Measurements from ENCODE around the gene EIF5AL1. TPM values are rescaled to one million over a fixed set of nuclear protein-coding genes. Genes with fewer than 3 reads are reported as not detected.

The EIF5AL1 gene
- total and polyA plus RNA-seq, 2 of the 13 experiments (the other 11 are each of a cell fraction or from before 2014, with no cell fraction given) = 0.22 to 0.50 TPM

- TF ChIP-seq NR1H2 (CRISPR knock-in tag; IDR thresholded peaks at IDR 0.05; ENCODE audit: borderline replicate concordance, low read depth) (no peak), ATF7-NPFF (CRISPR knock-in tag; IDR thresholded peaks at IDR 0.05; ENCODE audit: low read depth) (no peak), RBAK (CRISPR knock-in tag; IDR thresholded peaks at IDR 0.05) (no peak), GLI4 (CRISPR knock-in tag; IDR thresholded peaks at IDR 0.05; ENCODE audit: borderline replicate concordance) (no peak), CSRNP1 (CRISPR knock-in tag; IDR thresholded peaks at IDR 0.05) (no peak)
Observed at GRCh38 chr10:79482304-79482703, 30.0 kb upstream of the EIF5AL1 start (continued).

GRCh38 chr10:79482741-79483140, 29.6 kb upstream of the EIF5AL1 start:
- intact Hi-C loops (cut with micrococcal nuclease; ENCODE audit: unreplicated experiment) = no loop called here
- in situ Hi-C loops (cut with HindIII; ENCODE audit: extremely low pct_ligation_motif_present, low pct_unique_long_range_greater_than_20kb) = no loop called here
- Histone ChIP-seq H3K9me3 (ENCODE audit: low read length) (no peaks in the 10 kb centered on the region), H3K4me2 (ENCODE audit: low read depth, low read length) (no peak overlapping the region), H2AFZ (ENCODE audit: low read length) (no peak overlapping the region), H3K79me2 (ENCODE audit: insufficient read depth, low read length) (no peaks in the 10 kb centered on the region), H3K36me3 (replicated peaks in 1 of 2; ENCODE audit: control insufficient read depth in 1 of 2, insufficient read depth in 2 of 2, low read length in 2 of 2) (no peaks in the 10 kb centered on the region), H3K4me3 (replicated peaks in 1 of 3; ENCODE audit: insufficient read depth in 1 of 3, low read depth in 2 of 3, low read length in 3 of 3) (no peak overlapping the region), H4K20me1 (ENCODE audit: insufficient read depth, low read length) (no peaks in the 10 kb centered on the region), H3K9ac (ENCODE audit: insufficient read depth, low read depth, low read length) (no peak overlapping the region), H3K4me1 (ENCODE audit: insufficient read depth, low read length) (no peaks in the 10 kb centered on the region), H3K27ac (ENCODE audit: extremely low read length, insufficient read depth, low read length) (no peak overlapping the region), H3K27me3 (ENCODE audit: control insufficient read depth in 1 of 2, insufficient read depth in 2 of 2, low read length in 2 of 2) (peaks cover 3 to 12% of the 10 kb centered on the region in 2 experiments; a peak in 2 of 5 replicates)
- no TSS peak for BruUV-seq (replicated peaks)
- POLR2A ChIA-PET = no interaction called here
- TF ChIP-seq ZNF607 (CRISPR knock-in tag; IDR thresholded peaks at IDR 0.05; ENCODE audit: borderline replicate concordance) (no peak), NFE2L2 (IDR thresholded peaks at IDR 0.05; ENCODE audit: low read length) (no peak), RXRA (CRISPR knock-in tag; IDR thresholded peaks at IDR 0.05) (no peak), HOMEZ (CRISPR knock-in tag; IDR thresholded peaks at IDR 0.05; ENCODE audit: low read depth) (no peak), MLX (CRISPR knock-in tag; IDR thresholded peaks at IDR 0.05) (no peak), SMARCC2 (IDR thresholded peaks at IDR 0.05) (no peak), SNRNP70 (IDR thresholded peaks at IDR 0.05; ENCODE audit: low read depth, low read length) (no peak), ZBTB26 (CRISPR knock-in tag; IDR thresholded peaks at IDR 0.05; ENCODE audit: borderline replicate concordance) (no peak), PLSCR1 (CRISPR knock-in tag; IDR thresholded peaks at IDR 0.05; ENCODE audit: borderline replicate concordance) (no peak), ZNF33B (CRISPR knock-in tag; IDR thresholded peaks at IDR 0.05) (no peak)
- 12% methylated on average over 4 of the region's 4 CpGs for WGBS (ENCODE audit: low lambda C conversion rate)
- CTCF ChIA-PET (ENCODE audit: low intra/inter-chr PET ratio, low total read pairs) = no interaction called here
- ATAC-seq (no peak), FAIRE-seq (no peak), DNase-seq (ENCODE audit: low spot score) (no peak)
